ENCODE results near the gene ODAD3. TPM values are rescaled to one million over a fixed set of nuclear protein-coding genes. Genes with fewer than 3 reads are reported as not detected.
"Not testable (repeated sequence)": the region's sequence is repeated elsewhere in the genome, so short reads cannot be mapped to it uniquely, and the experiment has no call there.

Gene ODAD3
- total and polyA plus RNA-seq, 9 donors = 0.18 to 5.4 (median 0.56) TPM

- Histone ChIP-seq H3K27me3 (no peaks in the 10 kb centered on the region), H3K27ac (no peak overlapping the region), H3K4me3 (no peak overlapping the region), H3K9me3 (no peaks in the 10 kb centered on the region), H3K36me3 (no peaks in the 10 kb centered on the region), H3K4me1 (ENCODE audit: insufficient read depth) (no peaks in the 10 kb centered on the region)
- 35 to 63% (median 37%) methylated on average over 2 of the region's 2 CpGs for WGBS, 3 donors
- DNase-seq = no peak
- intact Hi-C loops (cut with DNase I) = no loop called here
- TF ChIP-seq EP300 (IDR thresholded peaks at IDR 0.05) (no peak), CTCF (IDR thresholded peaks at IDR 0.05) (no peak), POLR2A (IDR thresholded peaks at IDR 0.05) (no peak)
Observed at GRCh38 chr19:11461453-11461852, 26.5 kb upstream of the ODAD3 start.

DNA sequence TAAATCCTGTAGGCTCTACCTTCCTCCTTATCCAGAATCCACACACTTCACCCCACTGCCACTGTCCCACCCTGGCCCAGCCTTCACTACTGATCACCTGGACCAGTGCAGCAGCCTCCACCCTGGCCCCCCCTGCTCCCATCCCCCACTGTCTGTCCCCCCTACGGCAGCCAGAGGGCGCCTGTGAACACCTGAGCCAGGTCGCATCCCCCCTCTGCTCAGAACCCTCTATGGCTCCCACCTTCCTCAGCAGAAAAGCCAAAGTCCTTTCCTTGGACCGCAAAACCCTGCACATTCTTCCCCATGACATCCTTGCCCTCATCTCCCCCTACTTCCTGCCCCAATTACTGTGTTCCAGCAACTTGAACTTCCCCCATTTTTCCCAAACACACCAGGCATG, 25.3 kb upstream of the ODAD3 start:
- Histone ChIP-seq H3K27me3 (no peaks in the 10 kb centered on the region), H3K4me1 (ENCODE audit: insufficient read depth) (no peaks in the 10 kb centered on the region), H3K36me3 (no peaks in the 10 kb centered on the region), H3K4me3 (no peak overlapping the region), H3K9me3 (no peaks in the 10 kb centered on the region), H3K27ac (no peak overlapping the region)
- no peak for TF ChIP-seq CTCF (IDR thresholded peaks at IDR 0.05)
- no peak for TF ChIP-seq POLR2A (IDR thresholded peaks at IDR 0.05)
- no peak for TF ChIP-seq EP300 (IDR thresholded peaks at IDR 0.05)
- intact Hi-C loops (cut with DNase I) = no loop called here
- DNase-seq = no peak
- WGBS, 3 donors = 41 to 45% (median 43%) methylated on average over 4 of the region's 4 CpGs

DNA sequence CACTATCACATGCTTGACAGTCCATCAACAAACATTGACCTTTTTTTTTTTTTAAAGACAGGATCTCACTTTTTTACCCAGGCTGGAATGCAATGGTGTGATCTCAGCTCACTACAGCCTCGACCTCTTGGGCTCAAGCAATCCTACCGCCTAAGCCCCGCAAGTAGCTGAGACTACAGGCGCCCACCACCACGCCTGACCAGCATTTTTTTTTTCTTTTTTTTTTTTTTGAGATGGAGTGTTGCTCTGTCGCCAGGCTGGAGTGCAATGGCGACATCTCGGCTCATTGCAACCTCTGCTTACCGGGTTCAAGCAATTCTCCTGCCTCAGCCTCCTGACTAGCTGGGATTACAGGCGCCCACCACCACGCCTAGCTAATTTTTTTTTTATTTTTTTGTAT, 24.0 kb upstream of the ODAD3 start:
- H3K36me3 ChIP-seq; H3K4me3 ChIP-seq; H3K9me3 ChIP-seq; H3K27me3 ChIP-seq; DNase-seq; intact Hi-C loops (cut with DNase I); H3K4me1 ChIP-seq (ENCODE audit: insufficient read depth); H3K27ac ChIP-seq: not testable (repeated sequence)
- WGBS, 3 donors = 75 to 78% (median 77%) methylated on average over 11 of the region's 11 CpGs

DNA sequence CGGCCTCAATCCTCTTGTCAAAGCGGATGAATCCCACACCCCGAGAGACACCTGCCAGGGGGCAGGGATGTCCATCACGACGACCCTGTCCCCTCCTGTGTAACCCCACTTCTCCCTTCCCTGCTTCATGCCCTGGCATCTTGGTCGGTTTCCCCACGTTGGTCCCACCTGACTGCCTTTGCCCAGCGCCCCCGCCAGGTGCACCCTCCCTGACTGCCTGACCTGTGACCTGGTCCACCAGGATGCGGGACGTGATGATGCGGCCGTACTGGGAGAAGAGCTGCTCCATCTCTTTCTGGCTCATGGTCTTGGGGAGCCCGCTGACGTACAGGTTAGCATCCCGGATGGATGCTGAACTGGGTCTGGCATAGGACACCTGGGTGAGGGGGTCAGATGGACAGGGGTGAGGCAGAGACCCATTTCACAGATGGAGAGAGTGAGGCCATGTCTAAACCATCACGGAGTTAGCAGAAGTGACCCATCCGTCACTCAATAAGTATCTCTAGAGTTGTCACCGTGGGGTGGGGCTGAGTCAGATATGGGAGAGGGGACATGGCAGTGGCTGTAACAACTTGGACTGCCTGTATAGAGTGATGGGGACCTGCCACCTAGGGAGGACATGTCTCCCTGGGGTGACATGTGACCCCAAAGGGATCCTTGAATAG, 23.4 kb upstream of the ODAD3 start:
- no peaks in the 10 kb centered on the region for H3K27me3 ChIP-seq
- H3K9me3 ChIP-seq = no peaks in the 10 kb centered on the region
- DNase-seq = no peak
- no peaks in the 10 kb centered on the region for H3K36me3 ChIP-seq
- no peak for TF ChIP-seq EP300 (IDR thresholded peaks at IDR 0.05)
- TF ChIP-seq POLR2A (IDR thresholded peaks at IDR 0.05) = no peak
- intact Hi-C loops (cut with DNase I) = no loop called here
- H3K4me1 ChIP-seq (ENCODE audit: insufficient read depth) = no peaks in the 10 kb centered on the region
- WGBS, 3 donors = 78 to 87% (median 80%) methylated on average over 19 of the region's 19 CpGs
- H3K4me3 ChIP-seq = no peak overlapping the region
- no peak overlapping the region for H3K27ac ChIP-seq

DNA sequence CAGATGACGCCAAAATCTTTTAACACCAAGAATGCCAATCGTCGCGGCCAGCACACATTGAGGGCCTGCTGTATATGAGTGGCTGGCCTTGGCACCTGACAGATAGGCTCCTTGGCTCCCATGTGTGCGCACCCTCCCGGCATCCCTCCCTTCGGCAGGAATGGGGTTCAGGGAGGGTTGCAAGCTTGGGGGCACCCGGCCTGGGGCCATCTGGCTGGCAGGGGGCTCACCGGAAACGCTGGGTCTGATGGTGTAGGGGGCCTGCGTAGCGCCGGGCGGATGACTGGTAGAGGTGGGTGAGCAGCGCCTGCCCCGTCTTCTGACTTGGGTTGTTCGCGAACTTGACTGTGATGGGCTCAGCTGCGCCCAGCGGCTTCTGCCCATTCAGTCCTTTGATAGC, 22.9 kb upstream of the ODAD3 start:
- intact Hi-C loops (cut with DNase I) = no loop called here
- Histone ChIP-seq H3K27me3 (no peaks in the 10 kb centered on the region), H3K9me3 (no peaks in the 10 kb centered on the region), H3K36me3 (no peaks in the 10 kb centered on the region), H3K27ac (no peak overlapping the region), H3K4me1 (ENCODE audit: insufficient read depth) (no peaks in the 10 kb centered on the region), H3K4me3 (no peak overlapping the region)
- 78 to 90% (median 87%) methylated on average over 20 of the region's 20 CpGs for WGBS, 3 donors
- DNase-seq = no peak
- TF ChIP-seq CTCF (IDR thresholded peaks at IDR 0.05) (no peak), POLR2A (IDR thresholded peaks at IDR 0.05) (no peak), EP300 (IDR thresholded peaks at IDR 0.05) (no peak)
